ENCODE results near the gene APOB. TPM values are rescaled to one million over a fixed set of nuclear protein-coding genes. Genes with fewer than 3 reads are reported as not detected.
A peak's percentile ranks its signal among the peaks of the same experiment; 100 is the strongest.

The APOB gene
- total and polyA plus RNA-seq, 2 of the 13 experiments (the other 11 are each of a cell fraction or from before 2014, with no cell fraction given) = 1,569 to 2,515 TPM

DNA sequence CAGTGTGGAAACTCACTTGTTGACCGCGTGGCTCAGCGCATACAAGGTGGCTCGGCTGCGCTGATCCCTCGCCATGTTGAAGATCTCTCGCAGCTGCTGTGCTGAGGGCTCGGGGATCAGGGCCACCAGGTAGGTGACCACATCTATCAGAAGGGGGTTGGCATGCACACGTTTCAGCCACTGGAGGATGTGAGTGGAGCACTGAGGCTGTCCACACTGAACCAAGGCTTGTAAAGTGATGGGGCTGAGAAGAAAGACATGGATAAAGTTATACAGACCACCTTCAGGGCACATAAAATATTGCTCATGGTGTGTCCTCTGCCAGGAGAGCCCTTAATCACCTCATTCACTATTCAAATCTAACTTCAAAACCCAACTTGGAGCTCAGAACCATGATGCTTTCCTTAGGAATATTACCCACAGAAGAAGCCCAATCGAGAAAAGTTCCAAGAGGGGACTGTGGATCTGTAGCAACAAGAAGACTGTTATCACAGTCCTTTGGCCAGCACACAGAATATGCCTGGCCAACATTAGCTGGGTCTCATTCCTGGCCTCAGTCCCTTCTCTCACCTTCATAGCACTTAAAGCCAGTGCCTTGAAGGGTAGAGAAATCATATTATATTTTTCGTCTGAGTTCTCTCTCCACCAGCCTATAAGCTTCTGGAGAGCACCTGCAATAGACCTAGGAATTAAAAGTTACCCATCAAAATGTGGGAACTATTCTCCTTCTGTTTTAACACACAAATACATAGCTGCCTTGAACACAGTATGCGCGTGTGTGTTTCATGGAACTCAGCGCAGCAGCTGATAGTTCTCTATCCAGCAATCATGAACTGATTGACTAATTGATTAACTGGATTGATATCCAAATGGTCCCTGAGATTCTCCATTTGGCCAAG lies 11.3 kb downstream of the APOB start (continued):
- TF ChIP-seq NCOA5 (CRISPR knock-in tag; IDR thresholded peaks at IDR 0.05) (0 out of 2 replicates have a peak, but pooled peaks have one; percentile 63), ZNF567 (CRISPR knock-in tag; IDR thresholded peaks at IDR 0.05; ENCODE audit: borderline replicate concordance) (no peak), ZFP41 (CRISPR knock-in tag; IDR thresholded peaks at IDR 0.05; ENCODE audit: borderline replicate concordance) (no peak), ZNF879 (CRISPR knock-in tag; IDR thresholded peaks at IDR 0.05) (no peak), RBM39 (IDR thresholded peaks at IDR 0.05; ENCODE audit: low read depth, low read length, poor library complexity, severe bottlenecking) (peak; percentile 79), RARG (CRISPR knock-in tag; IDR thresholded peaks at IDR 0.05; ENCODE audit: low read depth) (no peak), ZNF746 (CRISPR knock-in tag; IDR thresholded peaks at IDR 0.05) (no peak), ZBTB3 (CRISPR knock-in tag; IDR thresholded peaks at IDR 0.05; ENCODE audit: borderline replicate concordance, low read depth) (no peak), KLF16 (CRISPR knock-in tag; IDR thresholded peaks at IDR 0.05) (no peak), ZFYVE20 (CRISPR knock-in tag; IDR thresholded peaks at IDR 0.05; ENCODE audit: borderline replicate concordance, low read depth) (no peak), MBD4 (IDR thresholded peaks at IDR 0.05; ENCODE audit: borderline replicate concordance, low read length) (0 out of 2 replicates have a peak, but pooled peaks have one; percentile 71), ZFP82 (CRISPR knock-in tag; IDR thresholded peaks at IDR 0.05; ENCODE audit: borderline replicate concordance) (no peak), PCBP1 (IDR thresholded peaks at IDR 0.05; ENCODE audit: borderline replicate concordance, low read depth, low read length) (no peak), PHF5A (CRISPR knock-in tag; IDR thresholded peaks at IDR 0.05; ENCODE audit: low read depth, unreplicated experiment) (no peak), PAF1 (CRISPR knock-in tag; IDR thresholded peaks at IDR 0.05) (peak; percentile 90), HDAC1 (CRISPR knock-in tag; IDR thresholded peaks at IDR 0.05) (no peak)
- TF ChIP-seq, protein P1, sequence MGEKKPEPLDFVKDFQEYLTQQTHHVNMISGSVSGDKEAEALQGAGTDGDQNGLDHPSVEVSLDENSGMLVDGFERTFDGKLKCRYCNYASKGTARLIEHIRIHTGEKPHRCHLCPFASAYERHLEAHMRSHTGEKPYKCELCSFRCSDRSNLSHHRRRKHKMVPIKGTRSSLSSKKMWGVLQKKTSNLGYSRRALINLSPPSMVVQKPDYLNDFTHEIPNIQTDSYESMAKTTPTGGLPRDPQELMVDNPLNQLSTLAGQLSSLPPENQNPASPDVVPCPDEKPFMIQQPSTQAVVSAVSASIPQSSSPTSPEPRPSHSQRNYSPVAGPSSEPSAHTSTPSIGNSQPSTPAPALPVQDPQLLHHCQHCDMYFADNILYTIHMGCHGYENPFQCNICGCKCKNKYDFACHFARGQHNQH (CRISPR knock-in tag; IDR thresholded peaks at IDR 0.05) = 0 out of 2 replicates have a peak, but pooled peaks have one; percentile 22
- TF ChIP-seq, protein P2, sequence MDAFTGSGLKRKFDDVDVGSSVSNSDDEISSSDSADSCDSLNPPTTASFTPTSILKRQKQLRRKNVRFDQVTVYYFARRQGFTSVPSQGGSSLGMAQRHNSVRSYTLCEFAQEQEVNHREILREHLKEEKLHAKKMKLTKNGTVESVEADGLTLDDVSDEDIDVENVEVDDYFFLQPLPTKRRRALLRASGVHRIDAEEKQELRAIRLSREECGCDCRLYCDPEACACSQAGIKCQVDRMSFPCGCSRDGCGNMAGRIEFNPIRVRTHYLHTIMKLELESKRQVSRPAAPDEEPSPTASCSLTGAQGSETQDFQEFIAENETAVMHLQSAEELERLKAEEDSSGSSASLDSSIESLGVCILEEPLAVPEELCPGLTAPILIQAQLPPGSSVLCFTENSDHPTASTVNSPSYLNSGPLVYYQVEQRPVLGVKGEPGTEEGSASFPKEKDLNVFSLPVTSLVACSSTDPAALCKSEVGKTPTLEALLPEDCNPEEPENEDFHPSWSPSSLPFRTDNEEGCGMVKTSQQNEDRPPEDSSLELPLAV (CRISPR knock-in tag; conservative IDR thresholded peaks at IDR 0.05; ENCODE audit: low read depth) = no peak
- TF ChIP-seq, protein P3, sequence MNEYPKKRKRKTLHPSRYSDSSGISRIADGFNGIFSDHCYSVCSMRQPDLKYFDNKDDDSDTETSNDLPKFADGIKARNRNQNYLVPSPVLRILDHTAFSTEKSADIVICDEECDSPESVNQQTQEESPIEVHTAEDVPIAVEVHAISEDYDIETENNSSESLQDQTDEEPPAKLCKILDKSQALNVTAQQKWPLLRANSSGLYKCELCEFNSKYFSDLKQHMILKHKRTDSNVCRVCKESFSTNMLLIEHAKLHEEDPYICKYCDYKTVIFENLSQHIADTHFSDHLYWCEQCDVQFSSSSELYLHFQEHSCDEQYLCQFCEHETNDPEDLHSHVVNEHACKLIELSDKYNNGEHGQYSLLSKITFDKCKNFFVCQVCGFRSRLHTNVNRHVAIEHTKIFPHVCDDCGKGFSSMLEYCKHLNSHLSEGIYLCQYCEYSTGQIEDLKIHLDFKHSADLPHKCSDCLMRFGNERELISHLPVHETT (CRISPR knock-in tag; conservative IDR thresholded peaks at IDR 0.05) = no peak
- TF ChIP-seq, protein P4, sequence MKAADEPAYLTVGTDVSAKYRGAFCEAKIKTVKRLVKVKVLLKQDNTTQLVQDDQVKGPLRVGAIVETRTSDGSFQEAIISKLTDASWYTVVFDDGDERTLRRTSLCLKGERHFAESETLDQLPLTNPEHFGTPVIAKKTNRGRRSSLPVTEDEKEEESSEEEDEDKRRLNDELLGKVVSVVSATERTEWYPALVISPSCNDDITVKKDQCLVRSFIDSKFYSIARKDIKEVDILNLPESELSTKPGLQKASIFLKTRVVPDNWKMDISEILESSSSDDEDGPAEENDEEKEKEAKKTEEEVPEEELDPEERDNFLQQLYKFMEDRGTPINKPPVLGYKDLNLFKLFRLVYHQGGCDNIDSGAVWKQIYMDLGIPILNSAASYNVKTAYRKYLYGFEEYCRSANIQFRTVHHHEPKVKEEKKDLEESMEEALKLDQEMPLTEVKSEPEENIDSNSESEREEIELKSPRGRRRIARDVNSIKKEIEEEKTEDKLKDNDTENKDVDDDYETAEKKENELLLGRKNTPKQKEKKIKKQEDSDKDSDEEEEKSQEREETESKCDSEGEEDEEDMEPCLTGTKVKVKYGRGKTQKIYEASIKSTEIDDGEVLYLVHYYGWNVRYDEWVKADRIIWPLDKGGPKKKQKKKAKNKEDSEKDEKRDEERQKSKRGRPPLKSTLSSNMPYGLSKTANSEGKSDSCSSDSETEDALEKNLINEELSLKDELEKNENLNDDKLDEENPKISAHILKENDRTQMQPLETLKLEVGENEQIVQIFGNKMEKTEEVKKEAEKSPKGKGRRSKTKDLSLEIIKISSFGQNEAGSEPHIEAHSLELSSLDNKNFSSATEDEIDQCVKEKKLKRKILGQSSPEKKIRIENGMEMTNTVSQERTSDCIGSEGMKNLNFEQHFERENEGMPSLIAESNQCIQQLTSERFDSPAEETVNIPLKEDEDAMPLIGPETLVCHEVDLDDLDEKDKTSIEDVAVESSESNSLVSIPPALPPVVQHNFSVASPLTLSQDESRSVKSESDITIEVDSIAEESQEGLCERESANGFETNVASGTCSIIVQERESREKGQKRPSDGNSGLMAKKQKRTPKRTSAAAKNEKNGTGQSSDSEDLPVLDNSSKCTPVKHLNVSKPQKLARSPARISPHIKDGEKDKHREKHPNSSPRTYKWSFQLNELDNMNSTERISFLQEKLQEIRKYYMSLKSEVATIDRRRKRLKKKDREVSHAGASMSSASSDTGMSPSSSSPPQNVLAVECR (CRISPR knock-in tag; IDR thresholded peaks at IDR 0.05; ENCODE audit: borderline replicate concordance) = peak; percentile 4; the same call in 1 of the 2 replicates

All from HepG2 (cell line).